DND-41 (cell line): ENCODE results near the gene CDK11B.
"Not testable (repeated sequence)": the region's sequence is repeated elsewhere in the genome, so short reads cannot be mapped to it uniquely, and the experiment has no call there.

ENCODE experiments used
- EZH2 ChIP-seq: IDR thresholded peaks from 3 replicates; pipeline ENCODE4 v1.6.1; 2012; ENCODE audit warnings: borderline replicate concordance, low read depth, mild to moderate bottlenecking, moderate library complexity, low read length, inconsistent platforms; ENCODE audit not compliant: severe bottlenecking
- TF ChIP-seq, protein P1 (sequence below): IDR thresholded peaks from 2 replicates; pipeline ENCODE4 v1.5.1; 2012; ENCODE audit warnings: borderline replicate concordance, low read length, moderate library complexity, mild to moderate bottlenecking; ENCODE audit not compliant: poor library complexity, severe bottlenecking; ENCODE audit errors: extremely low read depth

GRCh38 chr1:1689526-1689925 is 30.7 kb upstream of the CDK11B start:
- TF ChIP-seq, protein P1, sequence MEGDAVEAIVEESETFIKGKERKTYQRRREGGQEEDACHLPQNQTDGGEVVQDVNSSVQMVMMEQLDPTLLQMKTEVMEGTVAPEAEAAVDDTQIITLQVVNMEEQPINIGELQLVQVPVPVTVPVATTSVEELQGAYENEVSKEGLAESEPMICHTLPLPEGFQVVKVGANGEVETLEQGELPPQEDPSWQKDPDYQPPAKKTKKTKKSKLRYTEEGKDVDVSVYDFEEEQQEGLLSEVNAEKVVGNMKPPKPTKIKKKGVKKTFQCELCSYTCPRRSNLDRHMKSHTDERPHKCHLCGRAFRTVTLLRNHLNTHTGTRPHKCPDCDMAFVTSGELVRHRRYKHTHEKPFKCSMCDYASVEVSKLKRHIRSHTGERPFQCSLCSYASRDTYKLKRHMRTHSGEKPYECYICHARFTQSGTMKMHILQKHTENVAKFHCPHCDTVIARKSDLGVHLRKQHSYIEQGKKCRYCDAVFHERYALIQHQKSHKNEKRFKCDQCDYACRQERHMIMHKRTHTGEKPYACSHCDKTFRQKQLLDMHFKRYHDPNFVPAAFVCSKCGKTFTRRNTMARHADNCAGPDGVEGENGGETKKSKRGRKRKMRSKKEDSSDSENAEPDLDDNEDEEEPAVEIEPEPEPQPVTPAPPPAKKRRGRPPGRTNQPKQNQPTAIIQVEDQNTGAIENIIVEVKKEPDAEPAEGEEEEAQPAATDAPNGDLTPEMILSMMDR = not testable (repeated sequence)
- TF ChIP-seq EZH2 = not testable (repeated sequence)
